ENCODE measurements around the gene SCAANT1. TPM values are rescaled to one million over a fixed set of nuclear protein-coding genes. Genes with fewer than 3 reads are reported as not detected.

The SCAANT1 gene
- total RNA-seq, 4 donors from 2014 or later: not detected

- H3K27ac ChIP-seq: no peak overlapping the region
- 77 to 78% methylated on average over 2 of the region's 2 CpGs for WGBS, 2 donors
- peaks cover 0 to 30% (median 4%) of the 10 kb centered on the region in 4 donors for H3K4me1 ChIP-seq
- no peak for DNase-seq (ENCODE audit: low spot score in 2 of 2)
- H3K4me3 ChIP-seq: no peak overlapping the region
- H3K27me3 ChIP-seq: no peaks in the 10 kb centered on the region
- TF ChIP-seq EP300 (IDR thresholded peaks at IDR 0.05) (no peak), POLR2A (IDR thresholded peaks at IDR 0.05) (no peak)
- TF ChIP-seq, protein P1, sequence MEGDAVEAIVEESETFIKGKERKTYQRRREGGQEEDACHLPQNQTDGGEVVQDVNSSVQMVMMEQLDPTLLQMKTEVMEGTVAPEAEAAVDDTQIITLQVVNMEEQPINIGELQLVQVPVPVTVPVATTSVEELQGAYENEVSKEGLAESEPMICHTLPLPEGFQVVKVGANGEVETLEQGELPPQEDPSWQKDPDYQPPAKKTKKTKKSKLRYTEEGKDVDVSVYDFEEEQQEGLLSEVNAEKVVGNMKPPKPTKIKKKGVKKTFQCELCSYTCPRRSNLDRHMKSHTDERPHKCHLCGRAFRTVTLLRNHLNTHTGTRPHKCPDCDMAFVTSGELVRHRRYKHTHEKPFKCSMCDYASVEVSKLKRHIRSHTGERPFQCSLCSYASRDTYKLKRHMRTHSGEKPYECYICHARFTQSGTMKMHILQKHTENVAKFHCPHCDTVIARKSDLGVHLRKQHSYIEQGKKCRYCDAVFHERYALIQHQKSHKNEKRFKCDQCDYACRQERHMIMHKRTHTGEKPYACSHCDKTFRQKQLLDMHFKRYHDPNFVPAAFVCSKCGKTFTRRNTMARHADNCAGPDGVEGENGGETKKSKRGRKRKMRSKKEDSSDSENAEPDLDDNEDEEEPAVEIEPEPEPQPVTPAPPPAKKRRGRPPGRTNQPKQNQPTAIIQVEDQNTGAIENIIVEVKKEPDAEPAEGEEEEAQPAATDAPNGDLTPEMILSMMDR (IDR thresholded peaks at IDR 0.05): no peak
- no peaks in the 10 kb centered on the region for H3K9me3 ChIP-seq
- no peaks in the 10 kb centered on the region for H3K36me3 ChIP-seq
Observed at GRCh38 chr3:63878394-63879060, 33.7 kb downstream of the SCAANT1 start.

DNA sequence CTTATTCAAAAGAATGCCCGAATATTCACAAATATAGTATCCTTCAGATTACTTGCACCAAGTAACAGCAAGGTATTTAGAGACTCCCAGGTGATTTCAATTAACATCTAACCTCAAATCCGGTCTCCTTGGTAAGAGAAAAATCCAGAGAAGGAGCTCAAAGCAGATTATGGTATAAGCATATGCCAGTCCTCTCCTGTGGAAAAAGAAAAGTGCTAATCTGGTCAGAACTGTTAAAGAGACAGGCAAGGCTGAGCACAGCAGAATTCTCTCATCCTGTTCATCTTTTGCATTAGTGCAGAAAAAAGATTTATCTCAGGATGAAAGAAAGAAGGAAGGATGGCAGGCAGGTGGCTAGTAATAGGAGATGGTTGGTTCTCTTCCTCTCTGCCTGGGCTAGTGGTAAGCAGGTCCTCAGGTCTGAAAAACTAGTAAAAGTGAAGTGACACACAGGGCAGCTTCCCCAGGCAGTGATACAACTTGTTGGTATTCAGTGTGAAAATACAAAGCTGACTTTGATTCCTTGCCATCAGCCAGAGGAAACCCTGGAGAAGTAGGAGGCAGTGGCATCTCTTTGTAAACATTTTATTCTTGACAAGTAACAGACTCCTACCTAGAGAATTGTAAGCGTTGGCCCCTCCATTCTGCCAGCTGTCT, 34.3 kb downstream of the SCAANT1 start:
- H3K4me3 ChIP-seq: no peak overlapping the region
- no peaks in the 10 kb centered on the region for H3K36me3 ChIP-seq
- DNase-seq (ENCODE audit: low spot score in 2 of 2): no peak
- no peaks in the 10 kb centered on the region for H3K27me3 ChIP-seq
- no peak overlapping the region for H3K27ac ChIP-seq
- no peaks in the 10 kb centered on the region for H3K9me3 ChIP-seq
- 71 to 77% methylated on average over 3 of the region's 3 CpGs for WGBS, 2 donors
- TF ChIP-seq POLR2A (IDR thresholded peaks at IDR 0.05): no peak
- TF ChIP-seq, protein P1 (IDR thresholded peaks at IDR 0.05): no peak
- TF ChIP-seq EP300 (IDR thresholded peaks at IDR 0.05): no peak
- peaks cover 0 to 29% (median 4%) of the 10 kb centered on the region in 4 donors for H3K4me1 ChIP-seq

DNA sequence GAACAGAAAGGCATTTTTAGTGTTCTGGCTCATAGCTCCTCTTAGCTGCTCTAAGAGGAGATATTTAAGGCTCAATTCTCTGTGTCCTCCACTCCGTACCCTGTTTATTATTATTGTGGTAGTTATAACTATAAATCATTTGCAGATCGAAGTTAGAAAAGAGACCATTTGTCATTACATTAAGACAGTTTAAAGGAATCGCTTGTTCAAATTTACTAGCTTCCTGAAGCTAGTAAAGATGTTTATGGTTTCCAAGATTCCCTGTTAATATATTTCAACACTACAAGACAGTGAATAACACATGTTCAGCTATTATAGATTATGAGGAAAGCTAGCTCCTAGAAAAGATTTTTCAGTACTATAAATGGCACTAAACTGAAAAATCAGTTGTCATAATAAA, 35.9 kb downstream of the SCAANT1 start:
- DNase-seq (ENCODE audit: low spot score in 2 of 2): no peak
- Histone ChIP-seq H3K4me1 (peaks cover 0 to 29% (median 4%) of the 10 kb centered on the region in 4 donors), H3K4me3 (no peak overlapping the region), H3K27me3 (no peaks in the 10 kb centered on the region), H3K36me3 (no peaks in the 10 kb centered on the region), H3K9me3 (no peaks in the 10 kb centered on the region), H3K27ac (no peak overlapping the region)
- TF ChIP-seq EP300 (IDR thresholded peaks at IDR 0.05): no peak
- TF ChIP-seq, protein P1 (IDR thresholded peaks at IDR 0.05): no peak
- WGBS, 2 donors: 40 to 41% methylated on average over 3 of the region's 3 CpGs

- H3K4me3 ChIP-seq: no peak overlapping the region
- TF ChIP-seq EP300 (IDR thresholded peaks at IDR 0.05) (no peak), POLR2A (IDR thresholded peaks at IDR 0.05) (no peak)
- TF ChIP-seq, protein P1 (IDR thresholded peaks at IDR 0.05): no peak
- H3K36me3 ChIP-seq: no peaks in the 10 kb centered on the region
- H3K27me3 ChIP-seq: no peaks in the 10 kb centered on the region
- no peak overlapping the region for H3K27ac ChIP-seq
- no peaks in the 10 kb centered on the region for H3K9me3 ChIP-seq
- DNase-seq (ENCODE audit: low spot score in 2 of 2): no peak
- 72 to 73% methylated on average over 2 of the region's 2 CpGs for WGBS, 2 donors
- peaks cover 0 to 33% (median 4%) of the 10 kb centered on the region in 4 donors for H3K4me1 ChIP-seq
Observed at GRCh38 chr3:63875510-63875909, 36.7 kb downstream of the SCAANT1 start.

DNA sequence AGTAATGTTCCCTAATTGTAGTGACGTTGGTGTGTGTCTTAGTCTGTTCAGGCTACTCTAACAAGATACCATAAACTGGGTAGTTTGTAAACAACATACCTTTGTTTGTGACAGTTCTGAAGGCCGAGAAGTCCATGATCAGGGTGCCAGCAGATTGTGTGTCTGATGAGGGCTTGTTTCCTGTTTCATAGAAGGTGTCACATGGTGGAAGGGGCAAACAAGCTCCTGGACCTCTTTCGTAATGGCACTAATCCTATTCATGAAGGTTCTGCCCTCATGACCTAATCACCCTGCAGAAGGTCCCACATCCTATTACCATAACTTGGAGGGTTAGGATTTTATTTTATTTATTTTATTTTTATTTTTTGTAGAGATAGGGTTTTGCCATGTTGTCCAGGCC, 37.4 kb downstream of the SCAANT1 start:
- no peak for DNase-seq (ENCODE audit: low spot score in 2 of 2)
- WGBS, 2 donors: 84 to 91% methylated on average over 3 of the region's 3 CpGs
- H3K27me3 ChIP-seq: no peaks in the 10 kb centered on the region

More for the DNA sequence above, 37.4 kb downstream of the SCAANT1 start:
- Histone ChIP-seq H3K4me1 (peaks cover 0 to 35% (median 4%) of the 10 kb centered on the region in 4 donors), H3K4me3 (no peak overlapping the region), H3K27ac (no peak overlapping the region), H3K9me3 (no peaks in the 10 kb centered on the region), H3K36me3 (no peaks in the 10 kb centered on the region)
- no peak for TF ChIP-seq POLR2A (IDR thresholded peaks at IDR 0.05)
- TF ChIP-seq, protein P1 (IDR thresholded peaks at IDR 0.05): no peak
